Body of pancreas (tissue), 4 donors: ENCODE data around the gene NFYB.

Source experiments
- POLR2A ChIP-seq, 3 donors: fragments of 450-650 bp; IDR thresholded peaks; one replicate each; pipeline ENCODE4 v1.6.1; 2016; ENCODE audit warnings: antibody characterized with exemption in 3 of 3, mild to moderate bottlenecking in 2 of 3
- TF ChIP-seq, protein P1 (sequence below), 7 experiments: fragments of 450-650 bp in 4 of 7; fragments of 200-600 bp in 3 of 7; sonication (generic) in 3 of 7; IDR thresholded peaks; one replicate each; pipeline ENCODE4 v1.5.1; 2016 to 2019; ENCODE audit warnings: antibody characterized with exemption in 7 of 7

DNA sequence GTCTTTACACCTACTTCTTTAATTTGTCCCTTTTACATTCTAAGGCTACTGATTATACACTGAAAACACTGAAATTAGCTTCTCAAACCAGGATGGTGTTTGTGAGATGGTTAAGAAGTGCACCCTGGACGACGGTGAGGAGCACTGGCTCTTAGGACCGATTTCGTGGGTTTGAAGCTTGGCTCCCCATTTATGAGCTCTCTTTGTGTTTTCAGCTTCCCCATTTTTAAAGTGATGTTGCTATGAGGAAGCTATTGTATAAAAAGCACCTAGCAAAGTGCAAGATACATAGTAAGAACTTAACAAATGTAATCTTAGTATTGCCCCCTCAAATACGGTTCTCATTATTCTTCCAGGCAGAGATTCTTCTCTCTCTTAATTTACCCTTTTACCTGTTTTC is 4.7 kb downstream of the NFYB start:
- TF ChIP-seq, protein P1, sequence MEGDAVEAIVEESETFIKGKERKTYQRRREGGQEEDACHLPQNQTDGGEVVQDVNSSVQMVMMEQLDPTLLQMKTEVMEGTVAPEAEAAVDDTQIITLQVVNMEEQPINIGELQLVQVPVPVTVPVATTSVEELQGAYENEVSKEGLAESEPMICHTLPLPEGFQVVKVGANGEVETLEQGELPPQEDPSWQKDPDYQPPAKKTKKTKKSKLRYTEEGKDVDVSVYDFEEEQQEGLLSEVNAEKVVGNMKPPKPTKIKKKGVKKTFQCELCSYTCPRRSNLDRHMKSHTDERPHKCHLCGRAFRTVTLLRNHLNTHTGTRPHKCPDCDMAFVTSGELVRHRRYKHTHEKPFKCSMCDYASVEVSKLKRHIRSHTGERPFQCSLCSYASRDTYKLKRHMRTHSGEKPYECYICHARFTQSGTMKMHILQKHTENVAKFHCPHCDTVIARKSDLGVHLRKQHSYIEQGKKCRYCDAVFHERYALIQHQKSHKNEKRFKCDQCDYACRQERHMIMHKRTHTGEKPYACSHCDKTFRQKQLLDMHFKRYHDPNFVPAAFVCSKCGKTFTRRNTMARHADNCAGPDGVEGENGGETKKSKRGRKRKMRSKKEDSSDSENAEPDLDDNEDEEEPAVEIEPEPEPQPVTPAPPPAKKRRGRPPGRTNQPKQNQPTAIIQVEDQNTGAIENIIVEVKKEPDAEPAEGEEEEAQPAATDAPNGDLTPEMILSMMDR (IDR thresholded peaks at IDR 0.05), result no peak
- no peak for TF ChIP-seq POLR2A (IDR thresholded peaks at IDR 0.05)
